WTC11 (cell line): ENCODE measurements around the gene UQCC2. TPM values are rescaled to one million over a fixed set of nuclear protein-coding genes. Genes with fewer than 3 reads are reported as not detected.

Experiments
- ATAC-seq: fragments of 200-7000 bp; cut with Tn5 transposase; 2 replicates; pipeline ENCODE4 v1.10.0; 2021; ENCODE audit warnings: mild to moderate bottlenecking, moderate library complexity
- CTCF ChIA-PET: fragments of 300-600 bp; sonication (Branson Sonifier 250); formaldehyde crosslinking; loops from one replicate; lab custom pipeline; 2021; ENCODE audit warnings: antibody characterized with exemption; lab: Charles Lee
- POLR2A ChIA-PET: fragments of 350-600 bp; sonication (Branson Sonifier 250); formaldehyde crosslinking; loops from one replicate; lab custom pipeline; 2021; ENCODE audit warnings: antibody characterized with exemption; lab: Charles Lee
- DNase-seq: peaks from one replicate; pipeline ENCODE4 v3.0.0; 2021; ENCODE audit warnings: low spot score
- H3K27ac Mint-ChIP-seq: 2 replicates; pipeline ENCODE4 v1.8.0; 2021; ENCODE audit warnings: mixed read lengths
- H3K27me3 Mint-ChIP-seq: 2 replicates; pipeline ENCODE4 v1.8.0; 2021; ENCODE audit warnings: low read depth, mild to moderate bottlenecking, moderate library complexity, mixed read lengths
- H3K36me3 Mint-ChIP-seq: 2 replicates; pipeline ENCODE4 v1.8.0; 2021; ENCODE audit warnings: mixed read lengths
- H3K4me1 Mint-ChIP-seq: 2 replicates; pipeline ENCODE4 v1.8.0; 2022; ENCODE audit warnings: mixed read lengths
- H3K4me3 Mint-ChIP-seq: 2 replicates; pipeline ENCODE4 v1.8.0; 2021; ENCODE audit warnings: mild to moderate bottlenecking, moderate library complexity, mixed read lengths
- H3K9me3 Mint-ChIP-seq: 2 replicates; pipeline ENCODE4 v1.8.0; 2021; ENCODE audit warnings: mixed read lengths
- GABPB1 ChIP-seq: sonication (generic); formaldehyde crosslinking; IDR thresholded peaks from 2 replicates; pipeline ENCODE4 v1.8.1; 2023; ENCODE audit warnings: mild to moderate bottlenecking, missing genetic modification reagents
- GTF2I ChIP-seq: fragments of 250-450 bp; sonication (Bioruptor Pico); conservative IDR thresholded peaks from 2 replicates; pipeline ENCODE4 v1.4.0; 2021; ENCODE audit warnings: mild to moderate bottlenecking
- MXD4 ChIP-seq: fragments of 250-450 bp; sonication (Bioruptor Pico); IDR thresholded peaks from 2 replicates; pipeline ENCODE4 v1.8.0; 2021; ENCODE audit warnings: mild to moderate bottlenecking, moderate library complexity, borderline replicate concordance
- NFE2L1 ChIP-seq: sonication (generic); formaldehyde crosslinking; IDR thresholded peaks from 2 replicates; pipeline ENCODE4 v1.8.1; 2023; ENCODE audit warnings: missing genetic modification reagents
- NR2C2 ChIP-seq: sonication (generic); formaldehyde crosslinking; IDR thresholded peaks from 2 replicates; pipeline ENCODE4 v1.8.0; 2022; ENCODE audit warnings: mild to moderate bottlenecking, missing genetic modification reagents
- NR3C1 ChIP-seq: sonication (generic); formaldehyde crosslinking; conservative IDR thresholded peaks from 2 replicates; pipeline ENCODE4 v1.8.1; 2023; ENCODE audit warnings: low read depth, mild to moderate bottlenecking, missing genetic modification reagents
- OVOL2 ChIP-seq: fragments of 250-450 bp; sonication (Bioruptor Pico); IDR thresholded peaks from 2 replicates; pipeline ENCODE4 v1.9.0; 2021; ENCODE audit warnings: mild to moderate bottlenecking, borderline replicate concordance
- ZNF121 ChIP-seq: sonication (generic); formaldehyde crosslinking; IDR thresholded peaks from 2 replicates; pipeline ENCODE4 v1.8.0; 2023; ENCODE audit warnings: missing genetic modification reagents
- total RNA-seq: library from RNA; stranded (reverse); gene quantifications from 3 replicates; pipeline ENCODE4 v1.2.3, GENCODE V29; 2021
- TF ChIP-seq, protein P1 (sequence below): sonication (generic); formaldehyde crosslinking; conservative IDR thresholded peaks from 2 replicates; pipeline ENCODE4 v1.8.1; 2023; ENCODE audit warnings: mild to moderate bottlenecking, low read depth, missing genetic modification reagents, moderate library complexity
- TF ChIP-seq, protein P2 (sequence below): sonication (generic); formaldehyde crosslinking; IDR thresholded peaks from 2 replicates; pipeline ENCODE4 v1.8.1; 2022; ENCODE audit warnings: mild to moderate bottlenecking, missing genetic modification reagents, moderate library complexity, borderline replicate concordance
- TF ChIP-seq, protein P3 (sequence below): sonication (generic); formaldehyde crosslinking; IDR thresholded peaks from 2 replicates; pipeline ENCODE4 v1.8.1; 2023; ENCODE audit warnings: mild to moderate bottlenecking, missing genetic modification reagents
- TF ChIP-seq, protein P4 (sequence below): sonication (generic); formaldehyde crosslinking; IDR thresholded peaks from 2 replicates; pipeline ENCODE4 v1.8.1; 2023; ENCODE audit warnings: mild to moderate bottlenecking, missing genetic modification reagents
- TF ChIP-seq, protein P5 (sequence below): sonication (generic); formaldehyde crosslinking; IDR thresholded peaks from 2 replicates; pipeline ENCODE4 v1.8.0; 2022; ENCODE audit warnings: mild to moderate bottlenecking, missing genetic modification reagents
- TF ChIP-seq, protein P6 (sequence below): fragments of 250-450 bp; sonication (Bioruptor Pico); IDR thresholded peaks from 2 replicates; pipeline ENCODE4 v1.9.0; 2021; ENCODE audit warnings: mild to moderate bottlenecking
- TF ChIP-seq, protein P7 (sequence below): sonication (generic); formaldehyde crosslinking; IDR thresholded peaks from 2 replicates; pipeline ENCODE4 v1.8.1; 2022; ENCODE audit warnings: missing genetic modification reagents, borderline replicate concordance
- TF ChIP-seq, protein P8 (sequence below): sonication (generic); formaldehyde crosslinking; IDR thresholded peaks from 2 replicates; pipeline ENCODE4 v1.8.0; 2022; ENCODE audit warnings: mild to moderate bottlenecking, missing genetic modification reagents
- TF ChIP-seq, protein P9 (sequence below): sonication (generic); formaldehyde crosslinking; IDR thresholded peaks from 2 replicates; pipeline ENCODE4 v1.8.1; 2023; ENCODE audit warnings: mild to moderate bottlenecking, missing genetic modification reagents, borderline replicate concordance

The UQCC2 gene
- total RNA-seq, 1 experiment from 2014 or later = 65.8 TPM

DNA sequence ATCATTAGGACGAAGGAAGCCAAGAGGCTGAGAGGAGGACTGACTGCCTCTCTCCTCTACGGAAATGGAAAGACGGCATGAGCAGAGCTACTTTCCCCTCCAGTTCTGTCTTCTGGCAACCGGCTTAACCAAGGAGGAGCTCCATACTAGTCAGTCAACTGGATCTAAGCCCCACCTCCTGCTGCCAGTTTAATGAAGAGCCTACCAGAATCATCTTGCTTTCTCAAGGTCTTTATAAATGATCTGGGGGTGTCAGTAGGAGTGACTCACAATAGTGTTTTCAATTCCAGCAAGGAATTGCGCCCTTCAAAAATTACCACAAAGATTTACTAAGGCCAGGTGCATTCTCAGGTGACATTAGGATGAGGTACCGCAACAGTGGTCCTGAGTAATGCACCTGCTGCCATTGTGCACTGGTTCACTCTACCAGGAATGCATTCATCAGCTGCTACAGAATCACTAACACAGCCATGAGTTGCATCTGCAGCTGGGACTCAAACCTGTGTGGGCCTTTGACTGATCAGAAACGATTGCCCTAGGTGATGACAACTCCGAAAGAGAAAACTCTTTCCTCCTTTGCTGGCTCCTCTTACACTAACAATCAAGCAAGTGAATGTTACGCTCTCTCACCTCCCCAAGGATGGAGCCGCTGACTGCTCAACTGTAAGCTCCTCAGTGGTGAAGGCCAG is 2.8 kb downstream of the UQCC2 start:
- H3K36me3 Mint-ChIP-seq = peaks cover 43% of the 10 kb centered on the region
- ATAC-seq (no peak), DNase-seq (no peak)
- no peak overlapping the region for H3K4me3 Mint-ChIP-seq
- H3K9me3 Mint-ChIP-seq = no peaks in the 10 kb centered on the region
- POLR2A ChIA-PET = no interaction called here
- peaks cover 46% of the 10 kb centered on the region for H3K4me1 Mint-ChIP-seq
- CTCF ChIA-PET = interaction anchor here (1.4 to 1.5 kb wide), 2 partner anchors 86 to 129 kb away, joined by 3 to 5 read pairs; partner anchors contain the start of gene BAK1
- H3K27me3 Mint-ChIP-seq = no peaks in the 10 kb centered on the region; the same call in 1 of the 2 replicates
- H3K27ac Mint-ChIP-seq = no peak overlapping the region
- TF ChIP-seq GABPB1 (CRISPR knock-in tag) (no peak), MXD4 (CRISPR knock-in tag) (no peak), NR3C1 (no peak), ZNF121 (no peak), OVOL2 (CRISPR knock-in tag) (no peak), NFE2L1 (CRISPR knock-in tag) (no peak)
- TF ChIP-seq, protein P1, sequence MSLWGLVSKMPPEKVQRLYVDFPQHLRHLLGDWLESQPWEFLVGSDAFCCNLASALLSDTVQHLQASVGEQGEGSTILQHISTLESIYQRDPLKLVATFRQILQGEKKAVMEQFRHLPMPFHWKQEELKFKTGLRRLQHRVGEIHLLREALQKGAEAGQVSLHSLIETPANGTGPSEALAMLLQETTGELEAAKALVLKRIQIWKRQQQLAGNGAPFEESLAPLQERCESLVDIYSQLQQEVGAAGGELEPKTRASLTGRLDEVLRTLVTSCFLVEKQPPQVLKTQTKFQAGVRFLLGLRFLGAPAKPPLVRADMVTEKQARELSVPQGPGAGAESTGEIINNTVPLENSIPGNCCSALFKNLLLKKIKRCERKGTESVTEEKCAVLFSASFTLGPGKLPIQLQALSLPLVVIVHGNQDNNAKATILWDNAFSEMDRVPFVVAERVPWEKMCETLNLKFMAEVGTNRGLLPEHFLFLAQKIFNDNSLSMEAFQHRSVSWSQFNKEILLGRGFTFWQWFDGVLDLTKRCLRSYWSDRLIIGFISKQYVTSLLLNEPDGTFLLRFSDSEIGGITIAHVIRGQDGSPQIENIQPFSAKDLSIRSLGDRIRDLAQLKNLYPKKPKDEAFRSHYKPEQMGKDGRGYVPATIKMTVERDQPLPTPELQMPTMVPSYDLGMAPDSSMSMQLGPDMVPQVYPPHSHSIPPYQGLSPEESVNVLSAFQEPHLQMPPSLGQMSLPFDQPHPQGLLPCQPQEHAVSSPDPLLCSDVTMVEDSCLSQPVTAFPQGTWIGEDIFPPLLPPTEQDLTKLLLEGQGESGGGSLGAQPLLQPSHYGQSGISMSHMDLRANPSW (CRISPR knock-in tag) = no peak
- TF ChIP-seq, protein P2, sequence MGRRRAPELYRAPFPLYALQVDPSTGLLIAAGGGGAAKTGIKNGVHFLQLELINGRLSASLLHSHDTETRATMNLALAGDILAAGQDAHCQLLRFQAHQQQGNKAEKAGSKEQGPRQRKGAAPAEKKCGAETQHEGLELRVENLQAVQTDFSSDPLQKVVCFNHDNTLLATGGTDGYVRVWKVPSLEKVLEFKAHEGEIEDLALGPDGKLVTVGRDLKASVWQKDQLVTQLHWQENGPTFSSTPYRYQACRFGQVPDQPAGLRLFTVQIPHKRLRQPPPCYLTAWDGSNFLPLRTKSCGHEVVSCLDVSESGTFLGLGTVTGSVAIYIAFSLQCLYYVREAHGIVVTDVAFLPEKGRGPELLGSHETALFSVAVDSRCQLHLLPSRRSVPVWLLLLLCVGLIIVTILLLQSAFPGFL = no peak
- TF ChIP-seq, protein P3, sequence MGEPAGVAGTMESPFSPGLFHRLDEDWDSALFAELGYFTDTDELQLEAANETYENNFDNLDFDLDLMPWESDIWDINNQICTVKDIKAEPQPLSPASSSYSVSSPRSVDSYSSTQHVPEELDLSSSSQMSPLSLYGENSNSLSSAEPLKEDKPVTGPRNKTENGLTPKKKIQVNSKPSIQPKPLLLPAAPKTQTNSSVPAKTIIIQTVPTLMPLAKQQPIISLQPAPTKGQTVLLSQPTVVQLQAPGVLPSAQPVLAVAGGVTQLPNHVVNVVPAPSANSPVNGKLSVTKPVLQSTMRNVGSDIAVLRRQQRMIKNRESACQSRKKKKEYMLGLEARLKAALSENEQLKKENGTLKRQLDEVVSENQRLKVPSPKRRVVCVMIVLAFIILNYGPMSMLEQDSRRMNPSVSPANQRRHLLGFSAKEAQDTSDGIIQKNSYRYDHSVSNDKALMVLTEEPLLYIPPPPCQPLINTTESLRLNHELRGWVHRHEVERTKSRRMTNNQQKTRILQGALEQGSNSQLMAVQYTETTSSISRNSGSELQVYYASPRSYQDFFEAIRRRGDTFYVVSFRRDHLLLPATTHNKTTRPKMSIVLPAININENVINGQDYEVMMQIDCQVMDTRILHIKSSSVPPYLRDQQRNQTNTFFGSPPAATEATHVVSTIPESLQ = no peak
- TF ChIP-seq, protein P4, sequence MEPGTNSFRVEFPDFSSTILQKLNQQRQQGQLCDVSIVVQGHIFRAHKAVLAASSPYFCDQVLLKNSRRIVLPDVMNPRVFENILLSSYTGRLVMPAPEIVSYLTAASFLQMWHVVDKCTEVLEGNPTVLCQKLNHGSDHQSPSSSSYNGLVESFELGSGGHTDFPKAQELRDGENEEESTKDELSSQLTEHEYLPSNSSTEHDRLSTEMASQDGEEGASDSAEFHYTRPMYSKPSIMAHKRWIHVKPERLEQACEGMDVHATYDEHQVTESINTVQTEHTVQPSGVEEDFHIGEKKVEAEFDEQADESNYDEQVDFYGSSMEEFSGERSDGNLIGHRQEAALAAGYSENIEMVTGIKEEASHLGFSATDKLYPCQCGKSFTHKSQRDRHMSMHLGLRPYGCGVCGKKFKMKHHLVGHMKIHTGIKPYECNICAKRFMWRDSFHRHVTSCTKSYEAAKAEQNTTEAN (CRISPR knock-in tag) = no peak
- TF ChIP-seq, protein P5, sequence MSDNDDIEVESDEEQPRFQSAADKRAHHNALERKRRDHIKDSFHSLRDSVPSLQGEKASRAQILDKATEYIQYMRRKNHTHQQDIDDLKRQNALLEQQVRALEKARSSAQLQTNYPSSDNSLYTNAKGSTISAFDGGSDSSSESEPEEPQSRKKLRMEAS = no peak

DNA sequence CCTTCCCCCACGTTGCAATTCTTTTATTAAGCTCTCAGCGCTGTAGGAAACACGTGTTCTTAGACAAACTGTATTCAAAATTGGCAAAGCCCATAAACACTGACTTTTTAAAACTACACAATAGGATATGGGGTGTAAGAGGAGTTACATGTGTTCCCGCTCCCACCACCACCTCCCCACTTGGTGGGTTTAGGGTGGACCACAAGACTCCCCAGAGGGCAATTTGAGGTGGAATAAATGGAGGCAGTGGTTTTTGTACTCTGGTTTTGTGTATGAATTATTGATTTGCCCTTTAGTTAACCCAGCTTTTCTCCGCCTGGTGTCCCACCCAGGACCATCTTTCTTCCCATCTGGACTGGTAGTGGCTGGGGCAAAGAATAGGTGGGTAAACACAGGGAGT is 3.7 kb downstream of the UQCC2 start:
- peaks cover 46% of the 10 kb centered on the region for H3K4me1 Mint-ChIP-seq
- ChIA-PET POLR2A (no interaction called here), CTCF (interaction anchor here (1.2 to 1.5 kb wide), 3 partner anchors 85 to 251 kb away, joined by 3 to 5 read pairs (median 3); partner anchors contain the start of gene BAK1)
- no peak overlapping the region for H3K4me3 Mint-ChIP-seq
- no peak overlapping the region for H3K27ac Mint-ChIP-seq
- H3K9me3 Mint-ChIP-seq = no peaks in the 10 kb centered on the region
- no peaks in the 10 kb centered on the region for H3K27me3 Mint-ChIP-seq
- ATAC-seq (no peak), DNase-seq (no peak)
- H3K36me3 Mint-ChIP-seq = peaks cover 43% of the 10 kb centered on the region
- TF ChIP-seq NR2C2 (CRISPR knock-in tag) (no peak), GTF2I (no peak)
- TF ChIP-seq, protein P6, sequence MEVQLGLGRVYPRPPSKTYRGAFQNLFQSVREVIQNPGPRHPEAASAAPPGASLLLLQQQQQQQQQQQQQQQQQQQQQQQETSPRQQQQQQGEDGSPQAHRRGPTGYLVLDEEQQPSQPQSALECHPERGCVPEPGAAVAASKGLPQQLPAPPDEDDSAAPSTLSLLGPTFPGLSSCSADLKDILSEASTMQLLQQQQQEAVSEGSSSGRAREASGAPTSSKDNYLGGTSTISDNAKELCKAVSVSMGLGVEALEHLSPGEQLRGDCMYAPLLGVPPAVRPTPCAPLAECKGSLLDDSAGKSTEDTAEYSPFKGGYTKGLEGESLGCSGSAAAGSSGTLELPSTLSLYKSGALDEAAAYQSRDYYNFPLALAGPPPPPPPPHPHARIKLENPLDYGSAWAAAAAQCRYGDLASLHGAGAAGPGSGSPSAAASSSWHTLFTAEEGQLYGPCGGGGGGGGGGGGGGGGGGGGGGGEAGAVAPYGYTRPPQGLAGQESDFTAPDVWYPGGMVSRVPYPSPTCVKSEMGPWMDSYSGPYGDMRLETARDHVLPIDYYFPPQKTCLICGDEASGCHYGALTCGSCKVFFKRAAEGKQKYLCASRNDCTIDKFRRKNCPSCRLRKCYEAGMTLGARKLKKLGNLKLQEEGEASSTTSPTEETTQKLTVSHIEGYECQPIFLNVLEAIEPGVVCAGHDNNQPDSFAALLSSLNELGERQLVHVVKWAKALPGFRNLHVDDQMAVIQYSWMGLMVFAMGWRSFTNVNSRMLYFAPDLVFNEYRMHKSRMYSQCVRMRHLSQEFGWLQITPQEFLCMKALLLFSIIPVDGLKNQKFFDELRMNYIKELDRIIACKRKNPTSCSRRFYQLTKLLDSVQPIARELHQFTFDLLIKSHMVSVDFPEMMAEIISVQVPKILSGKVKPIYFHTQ (CRISPR knock-in tag) = no peak
- TF ChIP-seq, protein P7, sequence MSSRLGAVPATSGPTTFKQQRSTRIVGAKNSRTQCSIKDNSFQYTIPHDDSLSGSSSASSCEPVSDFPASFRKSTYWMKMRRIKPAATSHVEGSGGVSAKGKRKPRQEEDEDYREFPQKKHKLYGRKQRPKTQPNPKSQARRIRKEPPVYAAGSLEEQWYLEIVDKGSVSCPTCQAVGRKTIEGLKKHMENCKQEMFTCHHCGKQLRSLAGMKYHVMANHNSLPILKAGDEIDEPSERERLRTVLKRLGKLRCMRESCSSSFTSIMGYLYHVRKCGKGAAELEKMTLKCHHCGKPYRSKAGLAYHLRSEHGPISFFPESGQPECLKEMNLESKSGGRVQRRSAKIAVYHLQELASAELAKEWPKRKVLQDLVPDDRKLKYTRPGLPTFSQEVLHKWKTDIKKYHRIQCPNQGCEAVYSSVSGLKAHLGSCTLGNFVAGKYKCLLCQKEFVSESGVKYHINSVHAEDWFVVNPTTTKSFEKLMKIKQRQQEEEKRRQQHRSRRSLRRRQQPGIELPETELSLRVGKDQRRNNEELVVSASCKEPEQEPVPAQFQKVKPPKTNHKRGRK (CRISPR knock-in tag) = no peak
- TF ChIP-seq, protein P8, sequence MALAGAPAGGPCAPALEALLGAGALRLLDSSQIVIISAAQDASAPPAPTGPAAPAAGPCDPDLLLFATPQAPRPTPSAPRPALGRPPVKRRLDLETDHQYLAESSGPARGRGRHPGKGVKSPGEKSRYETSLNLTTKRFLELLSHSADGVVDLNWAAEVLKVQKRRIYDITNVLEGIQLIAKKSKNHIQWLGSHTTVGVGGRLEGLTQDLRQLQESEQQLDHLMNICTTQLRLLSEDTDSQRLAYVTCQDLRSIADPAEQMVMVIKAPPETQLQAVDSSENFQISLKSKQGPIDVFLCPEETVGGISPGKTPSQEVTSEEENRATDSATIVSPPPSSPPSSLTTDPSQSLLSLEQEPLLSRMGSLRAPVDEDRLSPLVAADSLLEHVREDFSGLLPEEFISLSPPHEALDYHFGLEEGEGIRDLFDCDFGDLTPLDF (CRISPR knock-in tag) = no peak
- TF ChIP-seq, protein P9, sequence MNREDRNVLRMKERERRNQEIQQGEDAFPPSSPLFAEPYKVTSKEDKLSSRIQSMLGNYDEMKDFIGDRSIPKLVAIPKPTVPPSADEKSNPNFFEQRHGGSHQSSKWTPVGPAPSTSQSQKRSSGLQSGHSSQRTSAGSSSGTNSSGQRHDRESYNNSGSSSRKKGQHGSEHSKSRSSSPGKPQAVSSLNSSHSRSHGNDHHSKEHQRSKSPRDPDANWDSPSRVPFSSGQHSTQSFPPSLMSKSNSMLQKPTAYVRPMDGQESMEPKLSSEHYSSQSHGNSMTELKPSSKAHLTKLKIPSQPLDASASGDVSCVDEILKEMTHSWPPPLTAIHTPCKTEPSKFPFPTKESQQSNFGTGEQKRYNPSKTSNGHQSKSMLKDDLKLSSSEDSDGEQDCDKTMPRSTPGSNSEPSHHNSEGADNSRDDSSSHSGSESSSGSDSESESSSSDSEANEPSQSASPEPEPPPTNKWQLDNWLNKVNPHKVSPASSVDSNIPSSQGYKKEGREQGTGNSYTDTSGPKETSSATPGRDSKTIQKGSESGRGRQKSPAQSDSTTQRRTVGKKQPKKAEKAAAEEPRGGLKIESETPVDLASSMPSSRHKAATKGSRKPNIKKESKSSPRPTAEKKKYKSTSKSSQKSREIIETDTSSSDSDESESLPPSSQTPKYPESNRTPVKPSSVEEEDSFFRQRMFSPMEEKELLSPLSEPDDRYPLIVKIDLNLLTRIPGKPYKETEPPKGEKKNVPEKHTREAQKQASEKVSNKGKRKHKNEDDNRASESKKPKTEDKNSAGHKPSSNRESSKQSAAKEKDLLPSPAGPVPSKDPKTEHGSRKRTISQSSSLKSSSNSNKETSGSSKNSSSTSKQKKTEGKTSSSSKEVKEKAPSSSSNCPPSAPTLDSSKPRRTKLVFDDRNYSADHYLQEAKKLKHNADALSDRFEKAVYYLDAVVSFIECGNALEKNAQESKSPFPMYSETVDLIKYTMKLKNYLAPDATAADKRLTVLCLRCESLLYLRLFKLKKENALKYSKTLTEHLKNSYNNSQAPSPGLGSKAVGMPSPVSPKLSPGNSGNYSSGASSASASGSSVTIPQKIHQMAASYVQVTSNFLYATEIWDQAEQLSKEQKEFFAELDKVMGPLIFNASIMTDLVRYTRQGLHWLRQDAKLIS = no peak
